Activated T-helper 1 cell treated with anti-CD3 and anti-CD28 coated beads, Interleukin-12 subunit alpha, Interleukin-12 subunit beta, Interleukin-2, Interleukin-4 antibody, amounts not matched to agents 30 ng/mL and 10 ng/mL and 1 ng/mL, durations not matched to agents 14 hours and 24 hours and 36 hours (primary cell): ENCODE data around the gene MMP23B. TPM values are rescaled to one million over a fixed set of nuclear protein-coding genes. Genes with fewer than 3 reads are reported as not detected.
A peak's percentile ranks its signal among the peaks of the same experiment; 100 is the strongest.
"Not testable (repeated sequence)": the region's sequence is repeated elsewhere in the genome, so short reads cannot be mapped to it uniquely, and the experiment has no call there.

Source experiments
- DNase-seq: peaks from one replicate; pipeline ENCODE4 v3.0.0; 2021; ENCODE audit warnings: low spot score
- H3K27ac Mint-ChIP-seq: one replicate; pipeline ENCODE4 v1.8.0; 2021; ENCODE audit warnings: mild to moderate bottlenecking, mixed read lengths
- H3K27me3 Mint-ChIP-seq: one replicate; pipeline ENCODE4 v1.8.0; 2022; ENCODE audit warnings: mild to moderate bottlenecking, moderate library complexity, mixed read lengths; ENCODE audit not compliant: insufficient read depth
- H3K36me3 Mint-ChIP-seq: one replicate; pipeline ENCODE4 v1.8.0; 2021; ENCODE audit warnings: low read depth, mixed read lengths
- H3K4me1 Mint-ChIP-seq: one replicate; pipeline ENCODE4 v1.8.0; 2021; ENCODE audit warnings: low read depth, mixed read lengths
- H3K4me3 Mint-ChIP-seq: one replicate; pipeline ENCODE4 v1.8.0; 2021; ENCODE audit warnings: mild to moderate bottlenecking, moderate library complexity, mixed read lengths
- H3K9me3 Mint-ChIP-seq: one replicate; pipeline ENCODE4 v1.8.0; 2021; ENCODE audit warnings: mixed read lengths
- intact Hi-C: fragments of 100-400 bp; cut with micrococcal nuclease; formaldehyde crosslinking; loops from one replicate; pipeline ENCODE4 v1.15.1; 2024
- total RNA-seq: library from RNA; stranded (reverse); gene quantifications from 2 replicates; pipeline ENCODE4 v1.2.3, GENCODE V29; 2022

Gene MMP23B
- total RNA-seq, 1 donor from 2014 or later: 0.49 TPM

GRCh38 chr1:1676087-1676486 lies 44.1 kb downstream of the MMP23B start:
- H3K27ac Mint-ChIP-seq, DNase-seq, H3K27me3 Mint-ChIP-seq, H3K4me3 Mint-ChIP-seq, H3K9me3 Mint-ChIP-seq, intact Hi-C loops, H3K36me3 Mint-ChIP-seq: not testable (repeated sequence)
- peaks cover 17% of the 10 kb centered on the region for H3K4me1 Mint-ChIP-seq

- H3K9me3 Mint-ChIP-seq: no peaks in the 10 kb centered on the region
- intact Hi-C loops: no loop called here
- peak overlapping the region; percentile 80 for H3K27ac Mint-ChIP-seq
- H3K4me1 Mint-ChIP-seq: peaks cover 17% of the 10 kb centered on the region
- peak overlapping the region; percentile 83 for H3K4me3 Mint-ChIP-seq
- DNase-seq: peak; percentile 20
- H3K27me3 Mint-ChIP-seq: no peaks in the 10 kb centered on the region
- peaks cover 3% of the 10 kb centered on the region for H3K36me3 Mint-ChIP-seq
Measured at GRCh38 chr1:1677718-1678580, 46.0 kb downstream of the MMP23B start.

- peak; percentile 35 for DNase-seq
- H3K36me3 Mint-ChIP-seq: peaks cover 3% of the 10 kb centered on the region
- peak overlapping the region; percentile 80 for H3K27ac Mint-ChIP-seq
- intact Hi-C loops: no loop called here
- H3K4me1 Mint-ChIP-seq: peaks cover 17% of the 10 kb centered on the region
- H3K4me3 Mint-ChIP-seq: peak overlapping the region; percentile 83
- H3K27me3 Mint-ChIP-seq: no peaks in the 10 kb centered on the region
- no peaks in the 10 kb centered on the region for H3K9me3 Mint-ChIP-seq
Measured at GRCh38 chr1:1678581-1679380, 46.8 kb downstream of the MMP23B start.

- intact Hi-C loops: no loop called here
- H3K4me1 Mint-ChIP-seq: peaks cover 17% of the 10 kb centered on the region
- H3K4me3 Mint-ChIP-seq: no peak overlapping the region
- no peak overlapping the region for H3K27ac Mint-ChIP-seq
- no peaks in the 10 kb centered on the region for H3K27me3 Mint-ChIP-seq
- no peaks in the 10 kb centered on the region for H3K9me3 Mint-ChIP-seq
- no peak for DNase-seq
- H3K36me3 Mint-ChIP-seq: no peaks in the 10 kb centered on the region
Measured at GRCh38 chr1:1680031-1680911, 48.3 kb downstream of the MMP23B start.

- intact Hi-C loops: no loop called here
- peaks cover 2% of the 10 kb centered on the region for H3K36me3 Mint-ChIP-seq
- no peak overlapping the region for H3K27ac Mint-ChIP-seq
Measured at GRCh38 chr1:1680912-1681273, 48.9 kb downstream of the MMP23B start.

GRCh38 chr1:1683104-1683905 lies 51.3 kb downstream of the MMP23B start:
- Mint-ChIP-seq H3K9me3 (no peaks in the 10 kb centered on the region), H3K4me1 (peaks cover 5% of the 10 kb centered on the region), H3K27me3 (no peaks in the 10 kb centered on the region), H3K4me3 (no peak overlapping the region), H3K27ac (no peak overlapping the region), H3K36me3 (peaks cover 2% of the 10 kb centered on the region)
- DNase-seq: no peak
- intact Hi-C loops: no loop called here

More at GRCh38 chr1:1680912-1681273, 48.9 kb downstream of the MMP23B start:
- DNase-seq: no peak
- H3K9me3 Mint-ChIP-seq: no peaks in the 10 kb centered on the region
- no peaks in the 10 kb centered on the region for H3K27me3 Mint-ChIP-seq
- H3K4me3 Mint-ChIP-seq: no peak overlapping the region
- H3K4me1 Mint-ChIP-seq: peaks cover 17% of the 10 kb centered on the region

Other genes with a start within 250 kb of the MMP23B start
- gene CCNL2, start 232.8 kb upstream of the MMP23B start, total RNA-seq: 138 and 139 TPM in 2 replicates
- gene MRPL20, start 224.9 kb upstream of the MMP23B start, total RNA-seq: 184 and 205 TPM in 2 replicates
- gene ANKRD65, start 210.9 kb upstream of the MMP23B start, total RNA-seq: 0.10 TPM in 1 of 2 replicates, not detected in the other
- 5.5 and 5.8 TPM in 2 replicates for gene VWA1, start 196.5 kb upstream of the MMP23B start, total RNA-seq
- 0.57 and 1.0 TPM in 2 replicates for gene ATAD3C, start 182.5 kb upstream of the MMP23B start, total RNA-seq
- 106 and 113 TPM in 2 replicates for gene ATAD3B, start 160.4 kb upstream of the MMP23B start, total RNA-seq
- 108 TPM in 2 replicates for gene ATAD3A, start 120.0 kb upstream of the MMP23B start, total RNA-seq
- 0.41 and 1.0 TPM in 2 replicates for gene TMEM240, start 91.5 kb upstream of the MMP23B start, total RNA-seq
- 135 and 137 TPM in 2 replicates for gene SSU72, start 57.3 kb upstream of the MMP23B start, total RNA-seq
- 14.6 and 14.9 TPM in 2 replicates for gene FNDC10, start 32.0 kb upstream of the MMP23B start, total RNA-seq
- 29.5 and 32.8 TPM in 2 replicates for gene MIB2, start 16.7 kb upstream of the MMP23B start, total RNA-seq
- gene CDK11B, start 26.8 kb downstream of the MMP23B start, total RNA-seq: 39.1 and 39.6 TPM in 2 replicates
- 40.8 and 41.1 TPM in 2 replicates for gene SLC35E2B, start 60.6 kb downstream of the MMP23B start, total RNA-seq
- gene CDK11A, start 92.2 kb downstream of the MMP23B start, total RNA-seq: 74.4 and 81.7 TPM in 2 replicates
- gene NADK, start 146.3 kb downstream of the MMP23B start, total RNA-seq: 95.5 and 96.8 TPM in 2 replicates